ENCODE measurements around the gene KLF6.

Gene KLF6

GRCh38 chr10:3784510-3785250 lies at the start of gene KLF6:
Gene KLF6 (minus strand): TSS chr10:3785209. CDS start chr10:3785014, 195 bp downstream.
- no peak for DNase-seq (ENCODE audit: low spot score)

GRCh38 chr10:3834404-3834803 lies 49.4 kb upstream of the KLF6 start:
- no peak for DNase-seq (ENCODE audit: low spot score)

- no peak for DNase-seq (ENCODE audit: low spot score)
Measured at GRCh38 chr10:3833046-3833445, 48.0 kb upstream of the KLF6 start.

- no peak for DNase-seq (ENCODE audit: low spot score)
Measured at GRCh38 chr10:3832022-3832786, 47.2 kb upstream of the KLF6 start.

GRCh38 chr10:3831608-3832007 lies 46.6 kb upstream of the KLF6 start:
- no peak for DNase-seq (ENCODE audit: low spot score)

- DNase-seq (ENCODE audit: low spot score), result no peak
Measured at GRCh38 chr10:3830946-3831345, 45.9 kb upstream of the KLF6 start.

GRCh38 chr10:3829156-3830050 lies 44.4 kb upstream of the KLF6 start:
- no peak for DNase-seq (ENCODE audit: low spot score)

- peak; percentile 76 for DNase-seq (ENCODE audit: low spot score)
Measured at GRCh38 chr10:3828404-3829155, 43.6 kb upstream of the KLF6 start.

GRCh38 chr10:3827768-3828403 lies 42.9 kb upstream of the KLF6 start:
- no peak for DNase-seq (ENCODE audit: low spot score)

- no peak for DNase-seq (ENCODE audit: low spot score)
Measured at GRCh38 chr10:3827266-3827665, 42.3 kb upstream of the KLF6 start.

GRCh38 chr10:3825862-3826351 lies 40.9 kb upstream of the KLF6 start:
- DNase-seq (ENCODE audit: low spot score), result no peak

GRCh38 chr10:3825244-3825643 lies 40.2 kb upstream of the KLF6 start:
- no peak for DNase-seq (ENCODE audit: low spot score)

GRCh38 chr10:3822541-3823330 lies 37.7 kb upstream of the KLF6 start:
- DNase-seq (ENCODE audit: low spot score), result no peak

GRCh38 chr10:3820255-3820654 lies 35.2 kb upstream of the KLF6 start:
- no peak for DNase-seq (ENCODE audit: low spot score)

GRCh38 chr10:3816995-3817394 lies 32.0 kb upstream of the KLF6 start:
- no peak for DNase-seq (ENCODE audit: low spot score)

GRCh38 chr10:3814838-3815220 lies 29.8 kb upstream of the KLF6 start:
- DNase-seq (ENCODE audit: low spot score), result no peak

- no peak for DNase-seq (ENCODE audit: low spot score)
Measured at GRCh38 chr10:3813986-3814837, 29.2 kb upstream of the KLF6 start.

- no peak for DNase-seq (ENCODE audit: low spot score)
Measured at GRCh38 chr10:3813267-3813666, 28.3 kb upstream of the KLF6 start.

GRCh38 chr10:3812141-3812540 lies 27.1 kb upstream of the KLF6 start:
- no peak for DNase-seq (ENCODE audit: low spot score)

All from CD4-positive, alpha-beta T cell treated with Interleukin-2 at 100 ng/mL for 4 hours (primary cell).